Fibroblast of mammary gland (primary cell): ENCODE measurements around the gene SCN9A.
"Not testable (repeated sequence)": the region's sequence is repeated elsewhere in the genome, so short reads cannot be mapped to it uniquely, and the experiment has no call there.

ENCODE experiments used
- DNase-seq: peaks from one replicate; pipeline ENCODE4 v3.0.0-alpha.2; 2010; ENCODE audit warnings: low read depth
- H3K4me3 ChIP-seq: 2 replicates; pipeline ENCODE4 v1.5.1; 2011; ENCODE audit warnings: low read depth, mild to moderate bottlenecking, low read length, moderate library complexity; ENCODE audit not compliant: control insufficient read depth
- CTCF ChIP-seq: conservative IDR thresholded peaks from 2 replicates; pipeline ENCODE4 v1.5.1; 2011; ENCODE audit warnings: low read depth, low read length, inconsistent platforms; ENCODE audit not compliant: control insufficient read depth, insufficient read depth

The SCN9A gene

GRCh38 chr2:166230024-166230723 lies 145.6 kb downstream of the SCN9A start:
- no peak for TF ChIP-seq CTCF
- no peak overlapping the region for H3K4me3 ChIP-seq

GRCh38 chr2:166229678-166230023 lies 146.1 kb downstream of the SCN9A start:
- no peak for TF ChIP-seq CTCF
- no peak overlapping the region for H3K4me3 ChIP-seq
- no peak for DNase-seq

More at GRCh38 chr2:166230024-166230723, 145.6 kb downstream of the SCN9A start:
- DNase-seq, result peak; percentile 73

GRCh38 chr2:166224197-166224596 lies 151.5 kb downstream of the SCN9A start:
- TF ChIP-seq CTCF, result no peak
- no peak for DNase-seq
- no peak overlapping the region for H3K4me3 ChIP-seq

- no peak for TF ChIP-seq CTCF
Observed at GRCh38 chr2:166223298-166223697, 152.4 kb downstream of the SCN9A start.

GRCh38 chr2:166211079-166211478 lies 164.7 kb downstream of the SCN9A start:
- no peak for DNase-seq
- no peak for TF ChIP-seq CTCF
- no peak overlapping the region for H3K4me3 ChIP-seq

More at GRCh38 chr2:166223298-166223697, 152.4 kb downstream of the SCN9A start:
- no peak for DNase-seq
- no peak overlapping the region for H3K4me3 ChIP-seq

GRCh38 chr2:166209944-166210343 lies 165.8 kb downstream of the SCN9A start:
- not testable (repeated sequence) for H3K4me3 ChIP-seq, DNase-seq

GRCh38 chr2:166209367-166209766 lies 166.4 kb downstream of the SCN9A start:
- not testable (repeated sequence) for DNase-seq, H3K4me3 ChIP-seq

GRCh38 chr2:166206153-166206552 lies 169.6 kb downstream of the SCN9A start:
- DNase-seq, H3K4me3 ChIP-seq: not testable (repeated sequence)
